ENCODE results near the gene SETD1B.
"Not testable (repeated sequence)": the region's sequence is repeated elsewhere in the genome, so short reads cannot be mapped to it uniquely, and the experiment has no call there.

SETD1B gene

GRCh38 chr12:121803861-121804416 lies at the start of gene SETD1B:
SETD1B (plus strand) TSS chr12:121804009; CDS start chr12:121804738, 729 bp downstream.
- peak; percentile 19 to 77 for DNase-seq

- no peak for DNase-seq
These were observed 49.0 kb upstream of the SETD1B start for GRCh38 chr12:121754836-121755235.

GRCh38 chr12:121755591-121755990 lies 48.2 kb upstream of the SETD1B start:
- DNase-seq: no peak

- DNase-seq: not testable (repeated sequence)
These were observed 45.3 kb upstream of the SETD1B start for GRCh38 chr12:121758536-121758935.

- DNase-seq: no peak
These were observed 41.5 kb upstream of the SETD1B start for GRCh38 chr12:121762269-121762668.

- DNase-seq: no peak
These were observed 39.0 kb upstream of the SETD1B start for GRCh38 chr12:121764808-121765207.

GRCh38 chr12:121765573-121765972 lies 38.2 kb upstream of the SETD1B start:
- DNase-seq: no peak

GRCh38 chr12:121766290-121767039 lies 37.3 kb upstream of the SETD1B start:
- no peak for DNase-seq

- DNase-seq: no peak
These were observed 36.2 kb upstream of the SETD1B start for GRCh38 chr12:121767525-121768016.

- DNase-seq: no peak
These were observed 34.4 kb upstream of the SETD1B start for GRCh38 chr12:121769297-121769830.

- DNase-seq: no peak
These were observed 33.9 kb upstream of the SETD1B start for GRCh38 chr12:121769831-121770301.

GRCh38 chr12:121770388-121770787 lies 33.4 kb upstream of the SETD1B start:
- no peak for DNase-seq

- no peak for DNase-seq
These were observed 32.8 kb upstream of the SETD1B start for GRCh38 chr12:121770813-121771625.

- peak; percentile 23 to 87 for DNase-seq
These were observed 30.6 kb upstream of the SETD1B start for GRCh38 chr12:121773011-121773777.

GRCh38 chr12:121774968-121775474 lies 28.8 kb upstream of the SETD1B start:
- DNase-seq: no peak

GRCh38 chr12:121775501-121775900 lies 28.3 kb upstream of the SETD1B start:
- DNase-seq: no peak

- peak in 1 of 2 experiments; percentile 70 for DNase-seq
These were observed 27.4 kb upstream of the SETD1B start for GRCh38 chr12:121776190-121777098.

GRCh38 chr12:121778567-121779421 lies 25.0 kb upstream of the SETD1B start:
- no peak for DNase-seq

GRCh38 chr12:121779422-121779895 lies 24.4 kb upstream of the SETD1B start:
- DNase-seq: no peak

- DNase-seq: no peak
These were observed 23.4 kb upstream of the SETD1B start for GRCh38 chr12:121780429-121780828.

Measured in NCI-H526 (cell line).